Thyroid gland (tissue), 4 donors: ENCODE measurements around the gene ADARB1. TPM values are rescaled to one million over a fixed set of nuclear protein-coding genes. Genes with fewer than 3 reads are reported as not detected.

ENCODE experiments used
- DNase-seq, 2 donors: peaks; one replicate each; pipeline ENCODE4 v3.0.0-alpha.2; 2019
- H3K27ac ChIP-seq, 3 donors: fragments of 200-600 bp; sonication (generic); 1 replicate in 2 of 3; 2 replicates in 1 of 3; pipeline ENCODE4 v1.5.1; 2016 to 2019; ENCODE audit warnings: mild to moderate bottlenecking in 1 of 3, moderate library complexity in 1 of 3
- H3K27me3 ChIP-seq: fragments of 200-600 bp; sonication (generic); one replicate; pipeline ENCODE4 v1.5.1; 2019
- H3K36me3 ChIP-seq, 2 donors: fragments of 200-600 bp; sonication (generic); one replicate each; pipeline ENCODE4 v1.5.1; 2016 to 2019
- H3K4me1 ChIP-seq, 2 donors: fragments of 200-600 bp; sonication (generic); one replicate each; pipeline ENCODE4 v1.5.1; 2017 to 2019
- H3K4me3 ChIP-seq, 3 donors: fragments of 200-600 bp; sonication (generic); replicated peaks in 1 of 3; 1 replicate in 2 of 3; 2 replicates in 1 of 3; pipeline ENCODE4 v1.5.1; 2016; ENCODE audit warnings: mild to moderate bottlenecking in 1 of 3
- H3K9me3 ChIP-seq: fragments of 200-600 bp; sonication (generic); one replicate; pipeline ENCODE4 v1.5.1; 2017
- POLR2A ChIP-seq, 2 donors: fragments of 450-650 bp; IDR thresholded peaks; one replicate each; pipeline ENCODE4 v1.6.1; 2017; ENCODE audit warnings: antibody characterized with exemption in 2 of 2, mild to moderate bottlenecking in 2 of 2, moderate library complexity in 1 of 2
- whole genome bisulfite sequencing, 2 donors: methylation state at CpG; one replicate each; pipeline ENCODE4 v1.1.5; 2017; 5-methylcytosine and 5-hydroxymethylcytosine counted together
- intact Hi-C: fragments of 100-400 bp; cut with DNase I; formaldehyde crosslinking; loops from one replicate; pipeline ENCODE4 v1.15.1; 2023
- total RNA-seq, 4 donors: library from RNA; depleted of rRNA; stranded (reverse); fragments of >200 nt; gene quantifications; one replicate each; pipeline ENCODE4 v1.2.3, GENCODE V29; 2016
- TF ChIP-seq, protein P1 (sequence below), 6 experiments: fragments of 200-600 bp in 3 of 6; fragments of 450-650 bp in 3 of 6; sonication (generic) in 3 of 6; IDR thresholded peaks; one replicate each; pipeline ENCODE4 v1.5.1; 2016 to 2019; ENCODE audit warnings: antibody characterized with exemption in 6 of 6, mild to moderate bottlenecking in 2 of 6, inconsistent platforms in 1 of 6, moderate library complexity in 1 of 6

The ADARB1 gene
- total RNA-seq, 4 donors from 2014 or later = 5.0 to 20.2 (median 10.1) TPM

- Histone ChIP-seq H3K36me3 (no peaks in the 10 kb centered on the region), H3K4me3 (no peak overlapping the region), H3K4me1 (no peaks in the 10 kb centered on the region), H3K9me3 (no peaks in the 10 kb centered on the region), H3K27me3 (no peaks in the 10 kb centered on the region), H3K27ac (no peak overlapping the region)
- intact Hi-C loops = no loop called here
- 82 to 90% methylated on average over 11 to 15 of the region's 31 CpGs for WGBS, 2 donors
- no peak for DNase-seq
- no peak for TF ChIP-seq POLR2A (IDR thresholded peaks at IDR 0.05)
- TF ChIP-seq, protein P1, sequence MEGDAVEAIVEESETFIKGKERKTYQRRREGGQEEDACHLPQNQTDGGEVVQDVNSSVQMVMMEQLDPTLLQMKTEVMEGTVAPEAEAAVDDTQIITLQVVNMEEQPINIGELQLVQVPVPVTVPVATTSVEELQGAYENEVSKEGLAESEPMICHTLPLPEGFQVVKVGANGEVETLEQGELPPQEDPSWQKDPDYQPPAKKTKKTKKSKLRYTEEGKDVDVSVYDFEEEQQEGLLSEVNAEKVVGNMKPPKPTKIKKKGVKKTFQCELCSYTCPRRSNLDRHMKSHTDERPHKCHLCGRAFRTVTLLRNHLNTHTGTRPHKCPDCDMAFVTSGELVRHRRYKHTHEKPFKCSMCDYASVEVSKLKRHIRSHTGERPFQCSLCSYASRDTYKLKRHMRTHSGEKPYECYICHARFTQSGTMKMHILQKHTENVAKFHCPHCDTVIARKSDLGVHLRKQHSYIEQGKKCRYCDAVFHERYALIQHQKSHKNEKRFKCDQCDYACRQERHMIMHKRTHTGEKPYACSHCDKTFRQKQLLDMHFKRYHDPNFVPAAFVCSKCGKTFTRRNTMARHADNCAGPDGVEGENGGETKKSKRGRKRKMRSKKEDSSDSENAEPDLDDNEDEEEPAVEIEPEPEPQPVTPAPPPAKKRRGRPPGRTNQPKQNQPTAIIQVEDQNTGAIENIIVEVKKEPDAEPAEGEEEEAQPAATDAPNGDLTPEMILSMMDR (IDR thresholded peaks at IDR 0.05) = no peak
Observed at GRCh38 chr21:45256021-45256911, 181.9 kb downstream of the ADARB1 start.

DNA sequence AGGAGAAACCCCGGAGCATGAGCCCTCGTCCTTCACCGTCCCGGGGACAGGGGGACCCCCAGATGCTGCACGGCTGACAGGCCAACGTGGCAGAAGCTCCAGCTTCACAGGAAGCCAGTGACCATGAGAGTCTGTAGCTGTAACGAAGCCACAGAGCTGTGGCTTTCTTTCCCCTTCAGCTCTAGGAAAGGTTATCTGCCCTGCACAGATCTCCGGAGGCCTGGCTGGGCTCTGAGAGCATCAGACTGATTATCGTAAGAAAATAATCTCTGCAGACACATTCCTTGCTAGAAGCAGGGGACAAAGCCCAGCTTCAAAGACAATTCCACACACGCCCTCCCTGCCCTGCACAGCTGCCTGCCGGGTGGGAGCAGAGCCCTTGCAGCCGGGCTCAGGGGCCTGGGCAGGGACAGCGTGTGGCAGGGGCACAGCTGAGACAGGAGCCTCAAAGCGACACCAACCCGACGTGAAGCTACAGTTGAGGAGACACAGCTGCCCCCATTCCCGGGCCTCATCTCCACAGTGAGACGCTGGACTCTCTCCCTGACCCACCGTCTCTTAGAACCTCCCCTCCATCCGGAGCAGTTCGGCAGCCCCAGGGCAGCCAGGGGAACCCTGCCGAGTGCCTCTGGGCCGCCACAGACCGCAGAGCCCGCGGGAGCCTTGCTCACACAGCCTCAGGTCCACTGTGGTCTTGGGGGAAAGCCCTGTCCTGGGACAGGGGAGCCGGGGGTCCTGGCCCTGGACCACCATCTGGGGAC, 182.7 kb downstream of the ADARB1 start:
- intact Hi-C loops = no loop called here
- Histone ChIP-seq H3K27ac (no peak overlapping the region), H3K27me3 (no peaks in the 10 kb centered on the region), H3K4me3 (no peak overlapping the region), H3K9me3 (no peaks in the 10 kb centered on the region), H3K4me1 (no peaks in the 10 kb centered on the region), H3K36me3 (no peaks in the 10 kb centered on the region)
- no peak for TF ChIP-seq POLR2A (IDR thresholded peaks at IDR 0.05)
- TF ChIP-seq, protein P1 (IDR thresholded peaks at IDR 0.05) = no peak
- 52 to 55% methylated on average over 4 to 10 of the region's 27 CpGs for WGBS, 2 donors
- DNase-seq = no peak

DNA sequence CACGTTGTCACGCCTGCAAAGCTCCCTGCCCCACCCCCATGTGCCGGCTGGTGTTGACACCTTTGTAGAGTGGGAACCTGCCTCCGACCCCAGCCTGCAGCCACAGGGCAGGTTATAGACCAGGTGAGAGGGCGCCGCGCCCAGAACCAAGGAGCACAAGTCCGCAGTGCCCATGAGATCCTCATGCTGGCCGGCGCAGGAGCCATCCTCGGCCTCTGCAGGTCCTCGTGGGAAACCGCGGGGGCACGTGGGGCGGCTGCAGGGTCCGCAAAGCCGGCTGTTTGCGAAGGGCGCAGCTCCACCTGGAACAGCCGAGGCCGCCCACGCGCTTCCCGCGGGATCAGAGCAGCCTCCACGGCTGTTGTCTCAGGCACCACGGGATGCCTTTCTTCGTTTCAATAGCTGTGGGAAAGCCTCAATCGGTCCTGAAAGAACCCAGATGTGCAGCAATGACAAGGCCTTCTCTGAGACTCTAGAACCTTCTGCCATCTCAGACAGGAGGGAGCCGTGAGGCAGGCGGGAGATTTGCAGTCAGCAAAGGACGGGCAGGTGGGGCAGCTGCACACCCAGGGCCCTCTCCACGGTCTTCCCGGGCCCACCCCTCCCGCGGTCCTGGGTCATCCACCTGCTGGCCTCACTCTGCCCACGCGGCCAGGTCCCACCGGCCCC, 183.4 kb downstream of the ADARB1 start:
- H3K4me1 ChIP-seq = no peaks in the 10 kb centered on the region
- no peak for DNase-seq
- no peaks in the 10 kb centered on the region for H3K27me3 ChIP-seq
- intact Hi-C loops = no loop called here
- H3K4me3 ChIP-seq = no peak overlapping the region
- 75 to 81% methylated on average over 6 to 12 of the region's 40 CpGs for WGBS, 2 donors
- no peaks in the 10 kb centered on the region for H3K36me3 ChIP-seq
- H3K27ac ChIP-seq = no peak overlapping the region
- no peaks in the 10 kb centered on the region for H3K9me3 ChIP-seq
- TF ChIP-seq, protein P1 (IDR thresholded peaks at IDR 0.05) = no peak
- TF ChIP-seq POLR2A (IDR thresholded peaks at IDR 0.05) = no peak

GRCh38 chr21:45258466-45258865, 184.1 kb downstream of the ADARB1 start:
- Histone ChIP-seq H3K27me3 (no peaks in the 10 kb centered on the region), H3K36me3 (peaks cover under 1 to 4% of the 10 kb centered on the region in 2 donors), H3K9me3 (no peaks in the 10 kb centered on the region), H3K4me1 (no peaks in the 10 kb centered on the region), H3K4me3 (no peak overlapping the region), H3K27ac (no peak overlapping the region)
- intact Hi-C loops = no loop called here
- 71 to 86% methylated on average over 15 to 17 of the region's 19 CpGs for WGBS, 2 donors
- DNase-seq = no peak
- TF ChIP-seq, protein P1 (IDR thresholded peaks at IDR 0.05) = no peak
- TF ChIP-seq POLR2A (IDR thresholded peaks at IDR 0.05) = no peak
